Esophagus muscularis mucosa (tissue), 4 donors: ENCODE data around the gene DAB2IP. TPM values are rescaled to one million over a fixed set of nuclear protein-coding genes. Genes with fewer than 3 reads are reported as not detected.
A peak's percentile ranks its signal among the peaks of the same experiment; 100 is the strongest.

Experiments
- DNase-seq: peaks from one replicate; pipeline ENCODE4 v3.0.0-alpha.2; 2017; ENCODE audit errors: extremely low spot score
- H3K27ac ChIP-seq, 4 donors: fragments of 200-600 bp; sonication (generic); replicated peaks in 1 of 4; 1 replicate in 3 of 4; 2 replicates in 1 of 4; pipeline ENCODE4 v1.5.1; 2016 to 2019; ENCODE audit warnings: mild to moderate bottlenecking in 1 of 4
- H3K27me3 ChIP-seq, 4 donors: fragments of 200-600 bp; sonication (generic); one replicate each; pipeline versions ENCODE4 v1.5.1 to v1.6.0; 2016 to 2019
- H3K36me3 ChIP-seq, 4 donors: fragments of 200-600 bp; sonication (generic); one replicate each; pipeline ENCODE4 v1.5.1; 2016 to 2019
- H3K4me1 ChIP-seq, 4 donors: fragments of 200-600 bp; sonication (generic); one replicate each; pipeline ENCODE4 v1.5.1; 2016 to 2019
- H3K4me3 ChIP-seq, 4 donors: fragments of 200-600 bp; sonication (generic); 1 replicate in 2 of 4; 2 replicates in 2 of 4; pipeline ENCODE4 v1.5.1; 2016 to 2019; ENCODE audit warnings: mild to moderate bottlenecking in 4 of 4, moderate library complexity in 1 of 4
- H3K9me3 ChIP-seq, 4 donors: fragments of 200-600 bp; sonication (generic); 1 replicate in 3 of 4; 2 replicates in 1 of 4; pipeline ENCODE4 v1.5.1; 2016 to 2019
- EP300 ChIP-seq: sonication (generic); formaldehyde crosslinking; IDR thresholded peaks from one replicate; pipeline ENCODE4 v1.6.1; 2017; ENCODE audit warnings: antibody characterized with exemption
- POLR2A ChIP-seq: fragments of 450-650 bp; IDR thresholded peaks from one replicate; pipeline ENCODE4 v1.6.1; 2017; ENCODE audit warnings: antibody characterized with exemption, moderate library complexity, mild to moderate bottlenecking, low read depth
- POLR2AphosphoS5 ChIP-seq, 2 donors: sonication (generic); formaldehyde crosslinking; IDR thresholded peaks; one replicate each; pipeline ENCODE4 v1.6.1; 2017; ENCODE audit warnings: antibody characterized with exemption in 2 of 2
- WGBS: methylation state at CpG from one replicate; pipeline ENCODE4 v1.1.5; 2018; 5-methylcytosine and 5-hydroxymethylcytosine counted together
- intact Hi-C: fragments of 100-400 bp; cut with DNase I; formaldehyde crosslinking; loops from one replicate; pipeline ENCODE4 v1.15.1; 2023
- total RNA-seq, 4 donors: library from RNA; depleted of rRNA; stranded (reverse); fragments of >200 nt; gene quantifications; one replicate each; pipeline versions ENCODE4 v1.1.0 to v1.2.1, GENCODE V29; 2016
- TF ChIP-seq, protein P1 (sequence below), 3 experiments: fragments of 200-600 bp in 2 of 3; fragments of 450-650 bp in 1 of 3; sonication (generic) in 2 of 3; IDR thresholded peaks; one replicate each; pipeline ENCODE4 v1.5.1; 2017 to 2019; ENCODE audit warnings: antibody characterized with exemption in 3 of 3, mild to moderate bottlenecking in 2 of 3, moderate library complexity in 1 of 3

The DAB2IP gene
- total RNA-seq, 4 donors from 2014 or later, result 41.7 to 102 (median 62.4) TPM

DNA sequence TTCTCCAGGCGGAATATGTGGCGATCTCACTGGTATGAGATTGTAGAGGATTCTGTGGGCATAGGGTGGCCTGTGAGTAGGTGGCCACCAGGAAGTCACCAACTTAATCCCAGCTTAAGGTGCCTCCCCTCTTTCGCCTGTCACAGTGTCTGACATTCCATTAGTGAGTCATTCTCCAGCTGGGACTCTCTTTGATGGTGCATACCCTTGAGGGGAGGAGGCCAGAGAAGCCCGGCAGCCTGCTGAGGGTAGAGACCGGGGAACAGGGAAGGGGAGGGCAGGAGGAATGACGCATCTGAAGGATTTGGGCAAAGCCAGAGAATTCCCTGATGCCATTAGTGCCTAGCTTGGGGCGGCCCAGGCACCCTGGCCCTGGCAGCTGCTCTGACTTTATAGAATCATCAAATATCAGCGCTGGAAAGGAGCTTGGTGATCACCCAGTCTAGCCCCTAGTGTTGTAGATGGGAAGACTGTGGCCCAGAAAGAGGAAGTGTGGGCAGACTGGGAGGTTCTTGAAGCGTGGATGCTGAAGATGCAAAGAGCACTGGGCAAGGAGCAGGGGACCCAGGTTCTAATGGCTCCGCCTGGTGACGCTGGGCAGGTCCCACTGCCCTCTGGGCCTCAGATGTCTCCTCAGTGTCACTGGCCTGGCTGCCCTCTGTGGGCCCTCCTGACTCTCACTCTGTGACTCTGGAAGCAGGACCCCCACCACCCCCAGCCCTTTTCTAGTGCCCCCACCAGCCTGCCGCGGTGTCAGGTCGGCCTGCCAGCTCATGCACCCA, 41.4 kb downstream of the DAB2IP start:
- WGBS, result 79% methylated on average over 13 of the region's 14 CpGs
- H3K36me3 ChIP-seq, result peaks cover 0 to 4% (median 0%) of the 10 kb centered on the region in 4 donors
- no peak overlapping the region for H3K4me3 ChIP-seq
- no peak for DNase-seq
- intact Hi-C loops, result no loop called here
- H3K9me3 ChIP-seq, result no peaks in the 10 kb centered on the region
- H3K27me3 ChIP-seq, result no peaks in the 10 kb centered on the region
- H3K27ac ChIP-seq, result peak overlapping the region; percentile 33 to 56 (median 49)
- peaks cover 32 to 47% (median 41%) of the 10 kb centered on the region in 4 donors for H3K4me1 ChIP-seq
- TF ChIP-seq POLR2AphosphoS5 (IDR thresholded peaks at IDR 0.05) (no peak), EP300 (no peak), POLR2A (no peak)
- TF ChIP-seq, protein P1, sequence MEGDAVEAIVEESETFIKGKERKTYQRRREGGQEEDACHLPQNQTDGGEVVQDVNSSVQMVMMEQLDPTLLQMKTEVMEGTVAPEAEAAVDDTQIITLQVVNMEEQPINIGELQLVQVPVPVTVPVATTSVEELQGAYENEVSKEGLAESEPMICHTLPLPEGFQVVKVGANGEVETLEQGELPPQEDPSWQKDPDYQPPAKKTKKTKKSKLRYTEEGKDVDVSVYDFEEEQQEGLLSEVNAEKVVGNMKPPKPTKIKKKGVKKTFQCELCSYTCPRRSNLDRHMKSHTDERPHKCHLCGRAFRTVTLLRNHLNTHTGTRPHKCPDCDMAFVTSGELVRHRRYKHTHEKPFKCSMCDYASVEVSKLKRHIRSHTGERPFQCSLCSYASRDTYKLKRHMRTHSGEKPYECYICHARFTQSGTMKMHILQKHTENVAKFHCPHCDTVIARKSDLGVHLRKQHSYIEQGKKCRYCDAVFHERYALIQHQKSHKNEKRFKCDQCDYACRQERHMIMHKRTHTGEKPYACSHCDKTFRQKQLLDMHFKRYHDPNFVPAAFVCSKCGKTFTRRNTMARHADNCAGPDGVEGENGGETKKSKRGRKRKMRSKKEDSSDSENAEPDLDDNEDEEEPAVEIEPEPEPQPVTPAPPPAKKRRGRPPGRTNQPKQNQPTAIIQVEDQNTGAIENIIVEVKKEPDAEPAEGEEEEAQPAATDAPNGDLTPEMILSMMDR (IDR thresholded peaks at IDR 0.05), result no peak

DNA sequence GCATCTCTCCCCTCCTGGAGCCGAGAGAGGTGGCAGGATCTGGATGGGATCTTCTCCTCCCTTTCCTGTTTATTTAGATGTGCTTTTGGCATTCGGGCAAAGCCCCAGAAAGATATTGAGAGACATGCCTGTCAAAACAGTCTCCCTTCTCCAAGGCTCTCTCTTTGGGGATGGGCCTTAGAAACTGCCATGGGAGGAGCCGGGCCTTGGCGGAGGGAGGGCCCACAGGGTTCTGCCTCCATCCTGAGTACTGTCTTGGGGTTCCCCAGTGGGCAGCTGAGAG, 41.9 kb downstream of the DAB2IP start:
- no peaks in the 10 kb centered on the region for H3K9me3 ChIP-seq
- no peaks in the 10 kb centered on the region for H3K27me3 ChIP-seq
- H3K4me1 ChIP-seq, result peaks cover 36 to 51% (median 46%) of the 10 kb centered on the region in 4 donors
- intact Hi-C loops, result no loop called here
- 75% methylated on average over 3 of the region's 4 CpGs for WGBS
- peak overlapping the region; percentile 33 to 56 (median 49) for H3K27ac ChIP-seq
- TF ChIP-seq, protein P1 (IDR thresholded peaks at IDR 0.05), result no peak
- TF ChIP-seq POLR2AphosphoS5 (IDR thresholded peaks at IDR 0.05) (no peak), POLR2A (no peak), EP300 (no peak)
- H3K36me3 ChIP-seq, result peaks cover 0 to 4% (median 0%) of the 10 kb centered on the region in 4 donors
- no peak overlapping the region for H3K4me3 ChIP-seq
- DNase-seq, result no peak

DNA sequence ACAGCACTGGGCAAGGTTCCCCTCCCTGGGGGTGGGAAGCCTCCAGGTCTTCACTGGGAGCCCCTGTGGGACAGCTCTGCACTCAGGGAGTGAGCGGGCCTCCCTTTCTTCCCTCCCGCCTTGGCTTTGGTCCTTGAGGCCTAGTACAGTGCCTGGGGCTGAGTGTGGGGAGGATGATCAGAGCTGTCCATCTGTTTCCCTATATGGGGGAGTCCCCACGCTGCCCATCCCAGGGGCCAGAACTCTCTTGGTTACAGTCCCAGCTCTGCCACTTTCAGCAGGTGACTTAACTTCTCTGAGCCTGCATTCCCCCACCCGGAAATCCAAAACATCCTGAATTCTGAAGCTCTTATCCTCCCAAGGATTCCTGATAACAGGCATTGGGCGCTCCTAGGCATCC, 42.6 kb downstream of the DAB2IP start:
- DNase-seq, result no peak
- H3K27ac ChIP-seq, result no peak overlapping the region
- TF ChIP-seq POLR2A (no peak), EP300 (no peak), POLR2AphosphoS5 (IDR thresholded peaks at IDR 0.05) (no peak)
- TF ChIP-seq, protein P1 (IDR thresholded peaks at IDR 0.05), result no peak
- H3K4me3 ChIP-seq, result no peak overlapping the region
- WGBS, result 90% methylated on average over 3 of the region's 5 CpGs
- H3K27me3 ChIP-seq, result no peaks in the 10 kb centered on the region
- intact Hi-C loops, result no loop called here
- H3K36me3 ChIP-seq, result no peaks in the 10 kb centered on the region
- H3K9me3 ChIP-seq, result no peaks in the 10 kb centered on the region
- H3K4me1 ChIP-seq, result peaks cover 40 to 56% (median 51%) of the 10 kb centered on the region in 4 donors

DNA sequence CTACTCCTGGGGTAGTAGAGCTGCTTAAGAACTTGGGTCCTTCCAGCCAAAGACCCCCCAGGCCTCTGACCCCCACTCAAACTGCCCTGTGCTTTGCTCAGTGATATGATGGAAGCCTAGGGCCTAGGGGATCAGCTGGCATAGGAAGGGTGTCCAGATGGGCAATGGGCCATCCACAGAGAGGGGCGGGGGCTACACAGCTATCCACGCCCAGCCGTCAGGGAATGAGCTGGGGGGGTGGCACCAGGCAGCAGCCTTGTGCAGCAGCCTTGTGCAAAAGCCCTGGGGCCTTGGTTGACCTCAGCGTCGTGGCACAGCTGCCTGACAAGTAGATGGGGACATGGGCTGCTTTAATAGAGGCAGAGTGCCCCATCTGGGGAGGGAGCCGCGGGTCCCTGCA, 43.2 kb downstream of the DAB2IP start:
- intact Hi-C loops, result no loop called here
- no peak overlapping the region for H3K27ac ChIP-seq
- no peak for DNase-seq
- H3K36me3 ChIP-seq, result no peaks in the 10 kb centered on the region
- no peaks in the 10 kb centered on the region for H3K9me3 ChIP-seq
- TF ChIP-seq POLR2AphosphoS5 (IDR thresholded peaks at IDR 0.05) (no peak), EP300 (no peak)
- WGBS, result 67% methylated on average over 7 of the region's 7 CpGs
- no peaks in the 10 kb centered on the region for H3K27me3 ChIP-seq
- H3K4me3 ChIP-seq, result no peak overlapping the region
- peaks cover 42 to 59% (median 51%) of the 10 kb centered on the region in 4 donors for H3K4me1 ChIP-seq

DNA sequence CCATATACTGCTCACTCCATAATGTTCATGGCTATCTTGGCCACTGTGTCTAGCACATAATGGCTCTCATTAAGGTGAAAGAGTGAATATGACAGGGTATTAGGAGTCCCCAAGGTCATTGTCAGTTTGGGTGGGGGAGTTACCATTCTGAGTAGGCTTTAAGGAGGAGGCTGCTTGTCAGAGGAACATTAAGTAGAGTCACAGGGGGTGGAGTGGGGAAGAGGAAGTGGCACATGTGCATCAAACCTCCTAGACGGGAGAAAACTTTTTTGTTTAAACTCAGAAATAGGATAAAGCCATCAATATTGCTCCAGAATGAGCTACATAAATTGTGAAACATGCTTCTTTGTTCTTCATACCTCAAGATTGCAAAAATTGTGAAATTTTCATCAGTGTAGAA, 45.5 kb downstream of the DAB2IP start:
- Histone ChIP-seq H3K9me3 (no peaks in the 10 kb centered on the region), H3K36me3 (no peaks in the 10 kb centered on the region), H3K27ac (no peak overlapping the region), H3K4me3 (no peak overlapping the region), H3K27me3 (no peaks in the 10 kb centered on the region), H3K4me1 (peaks cover 49 to 59% (median 53%) of the 10 kb centered on the region in 4 donors)
- DNase-seq, result no peak
- TF ChIP-seq POLR2A (no peak), EP300 (no peak), POLR2AphosphoS5 (IDR thresholded peaks at IDR 0.05) (no peak)
- TF ChIP-seq, protein P1 (IDR thresholded peaks at IDR 0.05), result no peak
- WGBS, result 63% methylated on average over 1 of the region's 1 CpG
- intact Hi-C loops, result loop anchor here (5.0 kb wide), 2 partner anchors 60 to 150 kb away; no protein-coding TSS in a partner anchor
